Right cardiac atrium (tissue), 5 donors: ENCODE results near the gene CNTNAP2. TPM values are rescaled to one million over a fixed set of nuclear protein-coding genes. Genes with fewer than 3 reads are reported as not detected.

Source experiments
- ATAC-seq, 2 donors: fragments of 200-7000 bp; cut with Tn5 transposase; one replicate each; pipeline versions ENCODE4 v1.8.0 to v1.9.1; 2020; ENCODE audit warnings: moderate library complexity in 2 of 2, mild to moderate bottlenecking in 1 of 2
- DNase-seq, 3 donors: peaks; one replicate each; pipeline ENCODE4 v3.0.0-alpha.2; 2020
- H3K27ac ChIP-seq: one replicate; pipeline ENCODE4 v1.5.1; 2013; ENCODE audit warnings: mild to moderate bottlenecking, low read length, control low read depth, moderate library complexity
- H3K27me3 ChIP-seq: one replicate; pipeline ENCODE4 v1.6.1; 2013; ENCODE audit not compliant: control insufficient read depth, insufficient read depth
- H3K4me1 ChIP-seq: one replicate; pipeline ENCODE4 v1.6.1; 2013; ENCODE audit warnings: low read length; ENCODE audit not compliant: control insufficient read depth, insufficient read depth
- H3K4me3 ChIP-seq: one replicate; pipeline ENCODE4 v1.5.1; 2013; ENCODE audit warnings: low read length, control low read depth
- H3K9me3 ChIP-seq: one replicate; pipeline ENCODE4 v1.6.1; 2013; ENCODE audit warnings: low read length; ENCODE audit not compliant: control insufficient read depth
- WGBS: extraction: QIAGEN DNeasy Blood & Tissue Kit; methylation state at CpG from one replicate; pipeline ENCODE4 v1.1.7; 2013; 5-methylcytosine and 5-hydroxymethylcytosine counted together
- intact Hi-C, 4 donors: fragments of 100-400 bp; cut with DNase I; formaldehyde crosslinking; loops; one replicate each; pipeline versions ENCODE4 v1.11.0 to v1.14.0; 2022 to 2023
- polyA plus RNA-seq: library from polyadenylated mRNA; stranded (reverse); fragments of 200-250 nt; gene quantifications from one replicate; pipeline ENCODE4 v1.2.3, GENCODE V29; 2013
- total RNA-seq, 4 donors: library from RNA; stranded (reverse); fragmentation: NEBNext Ultra II Directional; extraction: Animal tissue kit (Norgen Biotek cat#: 25700); gene quantifications; one replicate each; pipeline ENCODE4 v1.2.1, GENCODE V29; 2021
- donor health status: healthy with polysubstance abuse.
- donor health status: DM: no; HTN: yes; CAD: no.
- donor health status: DM: no; HTN: no; CAD: no.
- donor health status: DM: no; HTN: yes; CAD: no; lungs with severe emphysema.
- donor health status: DM: yes; HTN: yes; CAD: no.

The CNTNAP2 gene
- total and polyA plus RNA-seq, 5 donors: 0.23 to 1.7 (median 0.91) TPM; not detected in 1

GRCh38 chr7:146291900-146292299 lies 175.3 kb downstream of the CNTNAP2 start:
- no peaks in the 10 kb centered on the region for H3K27me3 ChIP-seq
- no peak for DNase-seq
- H3K27ac ChIP-seq: no peak overlapping the region
- H3K4me3 ChIP-seq: no peak overlapping the region
- no peaks in the 10 kb centered on the region for H3K9me3 ChIP-seq
- ATAC-seq: no peak
- 69% methylated on average over 1 of the region's 1 CpG for WGBS
- no peaks in the 10 kb centered on the region for H3K4me1 ChIP-seq
- intact Hi-C loops: no loop called here

GRCh38 chr7:146296028-146296427 lies 179.4 kb downstream of the CNTNAP2 start:
- ATAC-seq: no peak
- Histone ChIP-seq H3K9me3 (no peaks in the 10 kb centered on the region), H3K27ac (no peak overlapping the region), H3K27me3 (no peaks in the 10 kb centered on the region), H3K4me3 (no peak overlapping the region), H3K4me1 (no peaks in the 10 kb centered on the region)
- no peak for DNase-seq
- 83% methylated on average over 1 of the region's 1 CpG for WGBS
- intact Hi-C loops: no loop called here

- intact Hi-C loops: no loop called here
Observed at GRCh38 chr7:146314962-146315361, 198.4 kb downstream of the CNTNAP2 start.

GRCh38 chr7:146319629-146320028 lies 203.0 kb downstream of the CNTNAP2 start:
- whole genome bisulfite sequencing: 56% methylated on average over 5 of the region's 5 CpGs
- no peaks in the 10 kb centered on the region for H3K4me1 ChIP-seq
- intact Hi-C loops: no loop called here
- no peak for ATAC-seq
- DNase-seq: no peak
- no peak overlapping the region for H3K4me3 ChIP-seq
- no peak overlapping the region for H3K27ac ChIP-seq
- no peaks in the 10 kb centered on the region for H3K9me3 ChIP-seq
- no peaks in the 10 kb centered on the region for H3K27me3 ChIP-seq

More at GRCh38 chr7:146314962-146315361, 198.4 kb downstream of the CNTNAP2 start:
- ATAC-seq (no peak), DNase-seq (no peak)
- no peaks in the 10 kb centered on the region for H3K27me3 ChIP-seq
- 52% methylated on average over 2 of the region's 2 CpGs for WGBS
- no peak overlapping the region for H3K27ac ChIP-seq
- H3K4me3 ChIP-seq: no peak overlapping the region
- H3K9me3 ChIP-seq: no peaks in the 10 kb centered on the region
- no peaks in the 10 kb centered on the region for H3K4me1 ChIP-seq

GRCh38 chr7:146321301-146321700 lies 204.7 kb downstream of the CNTNAP2 start:
- no peak overlapping the region for H3K4me3 ChIP-seq
- no peak overlapping the region for H3K27ac ChIP-seq
- intact Hi-C loops: no loop called here
- ATAC-seq: no peak
- H3K4me1 ChIP-seq: no peaks in the 10 kb centered on the region
- DNase-seq: no peak
- H3K9me3 ChIP-seq: no peaks in the 10 kb centered on the region
- WGBS: 67% methylated on average over 4 of the region's 4 CpGs
- no peaks in the 10 kb centered on the region for H3K27me3 ChIP-seq

GRCh38 chr7:146331369-146331768 lies 214.8 kb downstream of the CNTNAP2 start:
- Histone ChIP-seq H3K4me1 (no peaks in the 10 kb centered on the region), H3K9me3 (no peaks in the 10 kb centered on the region), H3K4me3 (no peak overlapping the region), H3K27me3 (no peaks in the 10 kb centered on the region), H3K27ac (no peak overlapping the region)
- no peak for DNase-seq
- intact Hi-C loops: no loop called here
- ATAC-seq: no peak
- WGBS: 45% methylated on average over 1 of the region's 1 CpG

- H3K27ac ChIP-seq: no peak overlapping the region
- H3K27me3 ChIP-seq: no peaks in the 10 kb centered on the region
- H3K4me1 ChIP-seq: no peaks in the 10 kb centered on the region
- intact Hi-C loops: no loop called here
- DNase-seq (no peak), ATAC-seq (no peak)
- H3K9me3 ChIP-seq: no peaks in the 10 kb centered on the region
- WGBS: 24% methylated on average over 6 of the region's 6 CpGs
- H3K4me3 ChIP-seq: no peak overlapping the region
Observed at GRCh38 chr7:146345251-146345650, 228.7 kb downstream of the CNTNAP2 start.

- WGBS: 81% methylated on average over 5 of the region's 5 CpGs
- Histone ChIP-seq H3K27ac (no peak overlapping the region), H3K4me1 (no peaks in the 10 kb centered on the region), H3K9me3 (no peaks in the 10 kb centered on the region), H3K27me3 (no peaks in the 10 kb centered on the region), H3K4me3 (no peak overlapping the region)
- DNase-seq (no peak), ATAC-seq (no peak)
- intact Hi-C loops: no loop called here
Observed at GRCh38 chr7:146346096-146346495, 229.5 kb downstream of the CNTNAP2 start.

GRCh38 chr7:146355216-146355615 lies 238.6 kb downstream of the CNTNAP2 start:
- no peaks in the 10 kb centered on the region for H3K9me3 ChIP-seq
- H3K4me3 ChIP-seq: no peak overlapping the region
- no peaks in the 10 kb centered on the region for H3K4me1 ChIP-seq
- H3K27me3 ChIP-seq: no peaks in the 10 kb centered on the region
- intact Hi-C loops: no loop called here
- ATAC-seq (no peak), DNase-seq (no peak)
- WGBS: 81% methylated on average over 1 of the region's 1 CpG
- no peak overlapping the region for H3K27ac ChIP-seq

- H3K27me3 ChIP-seq: no peaks in the 10 kb centered on the region
- H3K4me3 ChIP-seq: no peak overlapping the region
- 67% methylated on average over 2 of the region's 2 CpGs for WGBS
- DNase-seq (no peak), ATAC-seq (no peak)
- no peaks in the 10 kb centered on the region for H3K4me1 ChIP-seq
- H3K27ac ChIP-seq: no peak overlapping the region
- no peaks in the 10 kb centered on the region for H3K9me3 ChIP-seq
- intact Hi-C loops: no loop called here
Observed at GRCh38 chr7:146359176-146359575, 242.6 kb downstream of the CNTNAP2 start.

GRCh38 chr7:146366938-146367337 lies 250.3 kb downstream of the CNTNAP2 start:
- ATAC-seq (no peak), DNase-seq (no peak)
- intact Hi-C loops: no loop called here
- H3K9me3 ChIP-seq: no peaks in the 10 kb centered on the region
- no peaks in the 10 kb centered on the region for H3K4me1 ChIP-seq
- H3K27ac ChIP-seq: no peak overlapping the region
- no peak overlapping the region for H3K4me3 ChIP-seq
- H3K27me3 ChIP-seq: no peaks in the 10 kb centered on the region
- 74% methylated on average over 2 of the region's 2 CpGs for WGBS

GRCh38 chr7:146370171-146370570 lies 253.6 kb downstream of the CNTNAP2 start:
- ATAC-seq: no peak
- H3K4me1 ChIP-seq: no peaks in the 10 kb centered on the region
- intact Hi-C loops: no loop called here
- no peaks in the 10 kb centered on the region for H3K9me3 ChIP-seq
- DNase-seq: no peak
- whole genome bisulfite sequencing: 87% methylated on average over 9 of the region's 9 CpGs
- no peaks in the 10 kb centered on the region for H3K27me3 ChIP-seq
- no peak overlapping the region for H3K4me3 ChIP-seq
- no peak overlapping the region for H3K27ac ChIP-seq
